ENCODE results near the gene ECPAS.
A peak's percentile ranks its signal among the peaks of the same experiment; 100 is the strongest.
"Not testable (repeated sequence)": the region's sequence is repeated elsewhere in the genome, so short reads cannot be mapped to it uniquely, and the experiment has no call there.

ECPAS gene, protein sequence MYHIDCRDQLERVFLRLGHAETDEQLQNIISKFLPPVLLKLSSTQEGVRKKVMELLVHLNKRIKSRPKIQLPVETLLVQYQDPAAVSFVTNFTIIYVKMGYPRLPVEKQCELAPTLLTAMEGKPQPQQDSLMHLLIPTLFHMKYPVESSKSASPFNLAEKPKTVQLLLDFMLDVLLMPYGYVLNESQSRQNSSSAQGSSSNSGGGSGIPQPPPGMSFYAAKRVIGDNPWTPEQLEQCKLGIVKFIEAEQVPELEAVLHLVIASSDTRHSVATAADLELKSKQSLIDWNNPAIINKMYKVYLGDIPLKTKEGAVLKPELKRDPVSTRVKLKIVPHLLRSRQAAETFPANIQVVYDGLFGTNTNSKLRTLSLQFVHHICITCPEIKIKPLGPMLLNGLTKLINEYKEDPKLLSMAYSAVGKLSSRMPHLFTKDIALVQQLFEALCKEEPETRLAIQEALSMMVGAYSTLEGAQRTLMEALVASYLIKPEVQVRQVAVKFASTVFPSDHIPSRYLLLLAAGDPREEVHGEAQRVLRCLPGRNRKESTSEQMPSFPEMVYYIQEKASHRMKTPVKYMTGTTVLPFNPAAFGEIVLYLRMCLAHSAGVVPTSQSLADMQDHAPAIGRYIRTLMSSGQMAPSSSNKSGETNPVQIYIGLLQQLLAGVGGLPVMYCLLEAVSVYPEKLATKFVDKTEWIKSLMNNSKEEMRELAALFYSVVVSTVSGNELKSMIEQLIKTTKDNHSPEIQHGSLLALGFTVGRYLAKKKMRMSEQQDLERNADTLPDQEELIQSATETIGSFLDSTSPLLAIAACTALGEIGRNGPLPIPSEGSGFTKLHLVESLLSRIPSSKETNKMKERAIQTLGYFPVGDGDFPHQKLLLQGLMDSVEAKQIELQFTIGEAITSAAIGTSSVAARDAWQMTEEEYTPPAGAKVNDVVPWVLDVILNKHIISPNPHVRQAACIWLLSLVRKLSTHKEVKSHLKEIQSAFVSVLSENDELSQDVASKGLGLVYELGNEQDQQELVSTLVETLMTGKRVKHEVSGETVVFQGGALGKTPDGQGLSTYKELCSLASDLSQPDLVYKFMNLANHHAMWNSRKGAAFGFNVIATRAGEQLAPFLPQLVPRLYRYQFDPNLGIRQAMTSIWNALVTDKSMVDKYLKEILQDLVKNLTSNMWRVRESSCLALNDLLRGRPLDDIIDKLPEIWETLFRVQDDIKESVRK (N-terminal part only)
- 186 to 330 (median 220) reads per million in 17 experiments for total RNA-seq

- DNase-seq = peak; percentile 77 to 90 (median 86)
These were observed at the start of gene ECPAS for GRCh38 chr9:111483858-111484571. Gene ECPAS, minus strand, starts transcription at chr9:111484383. Its CDS starts 11,465 bp downstream, at chr9:111472918.

GRCh38 chr9:111533099-111533790 lies 49.1 kb upstream of the ECPAS start:
- DNase-seq = no peak

DNA sequence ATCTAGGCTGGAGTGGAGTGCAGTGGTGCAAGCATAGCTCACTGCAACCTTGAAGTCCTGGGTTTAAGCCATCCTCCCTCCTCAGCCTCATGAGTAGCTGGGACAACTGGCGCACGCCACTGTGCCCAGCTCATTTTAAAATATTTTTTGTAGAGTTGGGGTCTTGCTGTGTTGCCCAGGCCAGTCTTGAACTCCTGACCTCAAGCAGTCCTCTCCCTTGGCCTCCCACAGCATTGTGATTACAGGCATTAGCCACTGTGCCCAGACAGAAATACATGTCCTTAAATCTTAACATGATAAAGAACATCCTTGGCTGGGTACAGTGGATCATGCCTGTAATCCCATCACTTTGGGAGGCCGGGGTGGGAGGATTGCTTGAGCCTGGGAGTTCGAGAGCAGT lies 47.5 kb upstream of the ECPAS start:
- no peak for DNase-seq

- DNase-seq = no peak
These were observed 45.6 kb upstream of the ECPAS start for GRCh38 chr9:111529787-111530186.

GRCh38 chr9:111527347-111527746 lies 43.2 kb upstream of the ECPAS start:
- no peak for DNase-seq

DNA sequence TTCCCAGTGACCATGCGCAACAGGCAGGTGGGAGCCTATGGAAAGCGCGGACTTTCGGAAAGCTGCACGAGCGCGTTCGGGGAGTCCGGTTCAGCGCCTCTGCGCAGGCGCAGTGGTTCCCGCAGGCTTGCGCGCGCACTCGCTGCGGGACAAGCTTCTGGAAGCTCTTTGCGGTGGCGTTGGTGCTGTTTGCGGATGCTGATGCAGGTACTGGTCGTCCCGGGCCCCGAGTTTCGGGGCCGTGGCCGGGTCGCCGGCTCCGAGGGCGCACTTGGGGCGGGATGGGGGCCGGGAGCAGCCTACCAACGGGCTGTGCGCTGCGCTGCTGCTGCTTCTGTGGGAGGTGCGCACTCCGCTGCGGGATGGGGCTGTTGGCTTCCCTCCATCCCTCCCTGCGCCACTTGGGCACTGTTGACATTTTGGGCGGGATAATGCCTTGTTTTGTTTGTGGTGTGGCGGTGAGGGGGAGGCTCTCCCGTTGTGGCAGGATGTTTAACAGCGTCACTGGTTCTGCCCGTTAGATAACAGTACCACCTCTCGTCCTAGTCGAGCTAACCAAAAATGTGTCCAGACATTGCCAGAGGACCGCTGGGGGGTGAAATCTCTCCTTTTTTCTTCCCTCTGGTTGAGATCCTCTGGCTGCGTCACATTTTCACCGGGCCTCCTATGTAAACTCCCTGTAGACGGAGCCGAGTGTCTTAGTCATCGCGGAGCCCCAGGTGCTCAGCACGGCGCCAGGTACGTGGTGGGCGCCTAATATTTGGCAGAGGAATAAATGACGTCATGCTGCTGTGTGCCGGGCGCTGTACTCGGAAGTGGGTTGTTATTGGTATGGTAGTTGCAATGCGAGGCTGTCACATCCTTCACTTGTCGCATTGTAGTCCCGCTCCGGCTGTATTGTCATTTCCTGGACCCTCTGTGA lies 41.1 kb upstream of the ECPAS start, which contains the start of gene ZNF483:
ZNF483 (plus strand) TSS at position 124 of the 922 bp plus-strand sequence. CDS start 2,217 bp downstream, outside the sequence.
- DNase-seq = peak; percentile 63 to 74 (median 68)

DNA sequence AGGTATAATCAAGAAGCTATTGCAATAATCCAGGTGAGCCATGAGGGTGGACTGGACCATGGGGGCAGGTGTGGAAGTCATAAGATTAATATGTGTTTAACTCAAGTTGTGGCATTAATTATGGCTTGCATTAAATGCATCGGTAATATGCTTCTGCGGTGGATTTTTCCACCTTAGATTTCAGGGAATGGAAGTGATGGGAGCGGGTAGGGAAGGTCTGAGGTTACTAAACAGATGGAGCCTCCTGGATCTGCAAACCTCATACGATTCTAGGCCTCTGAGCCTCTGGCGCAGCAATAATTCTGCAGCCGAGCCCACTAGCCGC lies 40.5 kb upstream of the ECPAS start:
- DNase-seq = no peak

GRCh38 chr9:111516061-111516465 lies 31.9 kb upstream of the ECPAS start:
- no peak for DNase-seq

- no peak for DNase-seq
These were observed 30.8 kb upstream of the ECPAS start for GRCh38 chr9:111514967-111515366.

DNA sequence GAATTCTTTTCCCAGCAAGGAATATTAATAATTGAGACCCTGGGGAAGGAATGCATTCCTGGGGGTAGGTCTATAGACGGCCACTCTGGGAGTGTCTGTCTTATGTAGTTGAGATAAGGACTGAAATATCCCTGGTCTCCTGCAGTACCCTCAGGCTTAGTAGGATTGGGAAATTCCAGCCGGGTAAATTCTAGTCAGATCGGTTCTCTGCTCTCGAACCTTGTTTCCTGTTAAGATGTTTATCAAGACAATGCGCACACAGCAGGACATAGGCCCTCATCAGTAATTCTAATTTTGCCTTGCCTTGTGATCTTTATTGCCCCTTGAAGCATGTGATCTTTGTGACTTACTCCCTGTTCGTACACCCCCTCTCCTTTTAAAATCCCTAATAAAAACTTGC lies 27.4 kb upstream of the ECPAS start:
- not testable (repeated sequence) for DNase-seq

DNA sequence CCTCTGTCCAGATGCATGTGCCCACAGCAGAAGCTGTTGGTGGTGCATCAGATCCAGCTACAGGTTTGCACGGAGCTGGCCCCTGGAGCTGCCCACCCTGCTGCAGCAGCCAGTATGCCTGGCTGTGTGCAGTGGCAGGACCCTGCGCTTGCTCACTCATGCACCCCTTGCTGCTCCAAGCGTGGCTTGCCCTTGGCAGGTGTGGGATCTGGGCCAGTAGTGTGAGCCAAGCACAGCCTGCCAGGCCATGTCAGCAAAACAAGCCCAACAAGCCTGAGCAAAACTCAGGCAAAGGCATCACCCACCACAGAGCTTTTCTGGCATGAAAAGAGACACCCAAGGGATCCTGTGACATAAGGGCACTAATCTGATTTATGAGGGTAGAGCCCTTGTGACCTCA lies 18.3 kb upstream of the ECPAS start:
- no peak for DNase-seq

GRCh38 chr9:111501648-111502047 lies 17.5 kb upstream of the ECPAS start:
- no peak for DNase-seq

GRCh38 chr9:111501005-111501562 lies 16.9 kb upstream of the ECPAS start:
- no peak for DNase-seq

GRCh38 chr9:111497196-111497595 lies 13.0 kb upstream of the ECPAS start:
- DNase-seq = not testable (repeated sequence)

- peak in 2 of 4 experiments; percentile 45 to 46 for DNase-seq
These were observed 350 bp upstream of the ECPAS start for GRCh38 chr9:111484572-111484894.

DNA sequence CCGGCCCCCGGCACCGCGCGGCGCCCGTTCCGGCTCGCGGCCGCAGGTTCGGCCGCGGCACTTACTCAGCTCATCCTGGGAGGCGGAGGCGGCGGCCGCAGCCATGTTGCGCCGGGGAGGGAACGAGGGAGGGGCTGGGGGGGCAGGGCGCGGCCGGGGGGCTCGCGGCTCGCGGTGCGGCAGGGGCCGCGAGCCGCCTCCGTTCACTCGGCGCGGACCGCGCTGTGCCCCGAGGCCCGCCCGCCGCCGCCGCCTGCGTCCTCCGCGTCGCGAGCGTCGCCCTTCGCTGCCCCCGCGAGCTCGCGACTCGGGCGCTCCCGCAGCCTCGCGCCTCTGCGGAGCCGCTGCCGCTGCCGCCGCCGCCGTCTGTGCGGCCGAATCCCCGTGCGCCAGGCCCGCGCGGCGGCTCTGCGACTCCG lies 735 bp downstream of the ECPAS start:
- peak in 2 of 4 experiments; percentile 68 to 78 for DNase-seq

- peak; percentile 67 to 88 (median 76) for DNase-seq
These were observed 1.3 kb downstream of the ECPAS start for GRCh38 chr9:111482694-111483438.

- DNase-seq = peak in 1 of 4 experiments; percentile 7
These were observed 2.1 kb downstream of the ECPAS start for GRCh38 chr9:111481885-111482636.

Data from suppressor macrophage (primary cell).